GM23338 (cell line): Measurements from ENCODE around the gene CNOT6. TPM values are rescaled to one million over a fixed set of nuclear protein-coding genes. Genes with fewer than 3 reads are reported as not detected.

ENCODE experiments used
- ATAC-seq: fragments of 200-7000 bp; cut with Tn5 transposase; 3 replicates; pipeline ENCODE4 v1.9.1; 2020
- DNase-seq: peaks from one replicate; pipeline ENCODE4 v3.0.0-alpha.2; 2015; ENCODE audit warnings: low spot score
- H2AFZ ChIP-seq: fragments of 200-600 bp; sonication (generic); 2 replicates; pipeline ENCODE4 v1.8.0; 2016; ENCODE audit warnings: antibody characterized with exemption, mild to moderate bottlenecking, moderate library complexity
- H3F3A ChIP-seq: fragments of 200-600 bp; sonication (generic); replicated peaks from 2 replicates; pipeline ENCODE4 v1.8.0; 2017; ENCODE audit warnings: antibody characterized with exemption, mixed run types, low read depth
- H3K27ac ChIP-seq: fragments of 200-600 bp; sonication (generic); 2 replicates; pipeline ENCODE4 v1.6.1; 2016; ENCODE audit warnings: low read depth
- H3K27me3 ChIP-seq: fragments of 200-600 bp; sonication (generic); 2 replicates; pipeline ENCODE4 v1.8.0; 2016; ENCODE audit warnings: mild to moderate bottlenecking, mixed run types, moderate library complexity; ENCODE audit not compliant: insufficient read depth
- H3K36me3 ChIP-seq: fragments of 200-600 bp; sonication (generic); 2 replicates; pipeline ENCODE4 v1.8.0; 2016; ENCODE audit warnings: mild to moderate bottlenecking; ENCODE audit not compliant: insufficient read depth
- H3K4me1 ChIP-seq: fragments of 200-600 bp; sonication (generic); 2 replicates; pipeline ENCODE4 v1.8.0; 2016; ENCODE audit warnings: mild to moderate bottlenecking, moderate library complexity; ENCODE audit not compliant: insufficient read depth
- H3K4me2 ChIP-seq: fragments of 200-600 bp; sonication (generic); 2 replicates; pipeline ENCODE4 v1.7.1; 2017; ENCODE audit warnings: mixed run types
- H3K4me3 ChIP-seq: fragments of 200-600 bp; sonication (generic); 2 replicates; pipeline ENCODE4 v1.6.1; 2016; ENCODE audit warnings: mixed run types
- H3K79me2 ChIP-seq: fragments of 200-600 bp; sonication (generic); replicated peaks from 2 replicates; pipeline ENCODE4 v1.8.0; 2017; ENCODE audit warnings: mild to moderate bottlenecking; ENCODE audit not compliant: insufficient read depth
- H3K9me2 ChIP-seq: fragments of 200-600 bp; sonication (generic); 2 replicates; pipeline ENCODE4 v1.8.0; 2017; ENCODE audit not compliant: insufficient read depth
- H4K20me1 ChIP-seq: fragments of 200-600 bp; sonication (generic); replicated peaks from 2 replicates; pipeline ENCODE4 v1.8.0; 2017; ENCODE audit warnings: mild to moderate bottlenecking; ENCODE audit not compliant: insufficient read depth
- H3K27ac Mint-ChIP-seq: 2 replicates; pipeline ENCODE4 v1.8.0; 2020; ENCODE audit warnings: inconsistent platforms, mild to moderate bottlenecking, moderate library complexity, mixed read lengths
- H3K27me3 Mint-ChIP-seq: 3 replicates; pipeline ENCODE4 v1.8.0; 2022; ENCODE audit warnings: low read depth, mild to moderate bottlenecking, moderate library complexity, mixed read lengths, inconsistent platforms; ENCODE audit not compliant: insufficient read depth, poor library complexity
- H3K36me3 Mint-ChIP-seq: 3 replicates; pipeline ENCODE4 v1.8.0; 2021; ENCODE audit warnings: low read depth, mild to moderate bottlenecking, inconsistent platforms, moderate library complexity, mixed read lengths
- H3K4me1 Mint-ChIP-seq: 3 replicates; pipeline ENCODE4 v1.8.0; 2020; ENCODE audit warnings: mild to moderate bottlenecking, inconsistent platforms, mixed read lengths
- H3K4me3 Mint-ChIP-seq: 3 replicates; pipeline ENCODE4 v1.8.0; 2021; ENCODE audit warnings: moderate library complexity, mild to moderate bottlenecking, inconsistent platforms, mixed read lengths
- H3K9me3 Mint-ChIP-seq: 3 replicates; pipeline ENCODE4 v1.8.0; 2020; ENCODE audit warnings: moderate library complexity, mild to moderate bottlenecking, inconsistent platforms, mixed read lengths
- REST ChIP-seq: IDR thresholded peaks from one replicate; pipeline ENCODE4 v1.6.1; 2018; ENCODE audit warnings: antibody characterized with exemption; ENCODE audit not compliant: unreplicated experiment
- ZNF462 ChIP-seq: fragments of 250-450 bp; sonication (Bioruptor Pico); IDR thresholded peaks from 2 replicates; pipeline ENCODE4 v1.5.0; 2020; ENCODE audit warnings: mild to moderate bottlenecking, moderate library complexity
- polyA plus RNA-seq: library from polyadenylated mRNA; unstranded; fragments of >200 nt; fragmentation: Nextera tagmentation; extraction: Ambion mirVana; gene quantifications from 2 replicates; pipeline ENCODE4 v1.2.1, GENCODE V29; 2016
- total RNA-seq: library from RNA; depleted of rRNA; stranded (reverse); fragments of >200 nt; shearing (Covaris generic); gene quantifications from 2 replicates; pipeline ENCODE4 v1.2.3, GENCODE V29; 2014

CNOT6 gene
- total and polyA plus RNA-seq, 2 experiments from 2014 or later: 14.6 to 38.7 TPM

- TF ChIP-seq ZNF462 (CRISPR knock-in tag): no peak
Observed at GRCh38 chr5:180467028-180467975, 26.9 kb upstream of the CNOT6 start (continued).

GRCh38 chr5:180467989-180468731 is 26.0 kb upstream of the CNOT6 start:
- H3F3A ChIP-seq: no peaks in the 10 kb centered on the region; the same call in 1 of the 2 replicates
- no peak overlapping the region for H3K4me3 ChIP-seq
- Mint-ChIP-seq H3K4me3 (no peak overlapping the region), H3K27ac (no peak overlapping the region), H3K4me1 (peaks cover 9% of the 10 kb centered on the region; the same call in 2 of the 3 replicates), H3K27me3 (peaks cover 3% of the 10 kb centered on the region), H3K9me3 (peaks cover 1% of the 10 kb centered on the region; the same call in 2 of the 3 replicates), H3K36me3 (no peaks in the 10 kb centered on the region; the same call in 1 of the 3 replicates)
- H3K9me2 ChIP-seq: no peaks in the 10 kb centered on the region
- H4K20me1 ChIP-seq: no peaks in the 10 kb centered on the region
- no peak for ATAC-seq
- H2AFZ ChIP-seq: no peak overlapping the region
- no peaks in the 10 kb centered on the region for H3K36me3 ChIP-seq
- no peaks in the 10 kb centered on the region for H3K4me1 ChIP-seq
- no peaks in the 10 kb centered on the region for H3K27me3 ChIP-seq
- no peaks in the 10 kb centered on the region for H3K79me2 ChIP-seq
- DNase-seq: no peak
- H3K27ac ChIP-seq: no peak overlapping the region
- H3K4me2 ChIP-seq: no peak overlapping the region
- no peak for TF ChIP-seq REST
